Measurements from ENCODE around the gene CHDH.

DNA sequence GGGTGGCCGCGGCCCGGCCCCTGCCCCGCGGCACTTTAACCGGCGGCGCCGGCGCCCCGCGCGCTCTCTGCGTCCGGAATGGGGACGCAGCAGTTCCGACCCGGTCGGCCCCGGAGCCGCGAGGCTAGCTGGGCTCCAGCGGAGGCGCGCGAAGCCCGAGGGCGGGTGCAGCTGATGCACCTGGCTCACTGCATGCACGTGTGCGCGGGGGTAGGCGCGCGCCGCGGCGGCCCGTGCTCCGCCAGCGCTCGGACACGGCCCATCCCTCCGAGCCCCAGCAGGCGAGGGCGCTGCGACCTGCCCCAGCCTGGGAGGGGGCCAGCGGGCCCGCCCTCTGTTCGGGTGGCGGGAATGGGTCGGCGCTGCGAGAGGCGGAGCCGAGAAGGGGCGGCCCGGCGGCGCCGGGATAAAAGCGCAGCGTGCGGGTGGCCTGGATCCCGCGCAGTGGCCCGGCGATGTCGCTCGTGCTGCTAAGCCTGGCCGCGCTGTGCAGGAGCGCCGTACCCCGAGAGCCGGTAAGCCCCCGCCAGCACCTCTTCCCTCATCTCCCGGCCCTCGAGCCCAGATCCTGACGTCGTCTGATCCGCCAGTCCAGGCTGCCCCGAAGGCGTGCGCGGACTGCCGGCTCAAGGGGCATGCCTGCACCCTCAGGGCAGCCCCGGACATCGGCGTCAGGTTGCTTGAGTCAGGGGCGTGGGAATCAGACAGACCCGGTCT lies at the start of gene CHDH, which contains the start of gene IL17RB:
- no peak for TF ChIP-seq EZH2phosphoT487 (IDR thresholded peaks at IDR 0.05; ENCODE audit: borderline replicate concordance, low read depth, low read length)
- TF ChIP-seq, protein P1, sequence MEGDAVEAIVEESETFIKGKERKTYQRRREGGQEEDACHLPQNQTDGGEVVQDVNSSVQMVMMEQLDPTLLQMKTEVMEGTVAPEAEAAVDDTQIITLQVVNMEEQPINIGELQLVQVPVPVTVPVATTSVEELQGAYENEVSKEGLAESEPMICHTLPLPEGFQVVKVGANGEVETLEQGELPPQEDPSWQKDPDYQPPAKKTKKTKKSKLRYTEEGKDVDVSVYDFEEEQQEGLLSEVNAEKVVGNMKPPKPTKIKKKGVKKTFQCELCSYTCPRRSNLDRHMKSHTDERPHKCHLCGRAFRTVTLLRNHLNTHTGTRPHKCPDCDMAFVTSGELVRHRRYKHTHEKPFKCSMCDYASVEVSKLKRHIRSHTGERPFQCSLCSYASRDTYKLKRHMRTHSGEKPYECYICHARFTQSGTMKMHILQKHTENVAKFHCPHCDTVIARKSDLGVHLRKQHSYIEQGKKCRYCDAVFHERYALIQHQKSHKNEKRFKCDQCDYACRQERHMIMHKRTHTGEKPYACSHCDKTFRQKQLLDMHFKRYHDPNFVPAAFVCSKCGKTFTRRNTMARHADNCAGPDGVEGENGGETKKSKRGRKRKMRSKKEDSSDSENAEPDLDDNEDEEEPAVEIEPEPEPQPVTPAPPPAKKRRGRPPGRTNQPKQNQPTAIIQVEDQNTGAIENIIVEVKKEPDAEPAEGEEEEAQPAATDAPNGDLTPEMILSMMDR (conservative IDR thresholded peaks at IDR 0.05; ENCODE audit: low read length) = no peak
